Ramos (cell line): ENCODE results near the gene SYDE2.
"Not testable (repeated sequence)": the region's sequence is repeated elsewhere in the genome, so short reads cannot be mapped to it uniquely, and the experiment has no call there.

Experiments
- in situ Hi-C: fragments of 300-500 bp; cut with MboI; formaldehyde crosslinking; loops from one replicate; pipeline ENCODE4 v1.14.3; 2022; ENCODE audit warnings: low sequenced_read_pairs; ENCODE audit not compliant: unreplicated experiment

Gene SYDE2

GRCh38 chr1:85220756-85221201 lies 20.0 kb upstream of the SYDE2 start:
- in situ Hi-C loops = no loop called here

- in situ Hi-C loops = no loop called here
Observed at GRCh38 chr1:85219853-85220610, 19.2 kb upstream of the SYDE2 start.

- in situ Hi-C loops = no loop called here
Observed at GRCh38 chr1:85216697-85217096, 15.9 kb upstream of the SYDE2 start.

DNA sequence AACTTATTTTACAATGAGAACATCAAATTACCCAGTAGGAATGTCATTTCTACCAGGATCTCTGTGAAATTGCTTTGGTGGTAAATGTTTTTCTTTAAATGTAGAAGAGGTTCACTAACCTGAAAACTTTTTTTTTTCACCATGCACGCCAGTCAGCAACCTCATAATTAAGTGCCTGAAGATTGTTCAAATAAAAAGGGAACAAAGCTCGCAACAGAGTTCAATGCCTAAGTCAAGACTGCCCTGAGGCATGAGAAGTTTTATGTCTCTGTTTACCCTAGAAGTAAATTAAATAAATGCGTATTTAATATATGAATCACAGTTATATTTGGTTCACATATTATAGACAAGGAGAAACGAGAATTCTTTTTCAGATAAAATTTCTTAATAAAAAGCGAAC lies 13.8 kb upstream of the SYDE2 start:
- in situ Hi-C loops = no loop called here

- in situ Hi-C loops = no loop called here
Observed at GRCh38 chr1:85208488-85208887, 7.7 kb upstream of the SYDE2 start.

- in situ Hi-C loops = no loop called here
Observed at GRCh38 chr1:85203573-85204171, 2.9 kb upstream of the SYDE2 start.

GRCh38 chr1:85202864-85203255 lies 2.0 kb upstream of the SYDE2 start:
- in situ Hi-C loops = no loop called here

DNA sequence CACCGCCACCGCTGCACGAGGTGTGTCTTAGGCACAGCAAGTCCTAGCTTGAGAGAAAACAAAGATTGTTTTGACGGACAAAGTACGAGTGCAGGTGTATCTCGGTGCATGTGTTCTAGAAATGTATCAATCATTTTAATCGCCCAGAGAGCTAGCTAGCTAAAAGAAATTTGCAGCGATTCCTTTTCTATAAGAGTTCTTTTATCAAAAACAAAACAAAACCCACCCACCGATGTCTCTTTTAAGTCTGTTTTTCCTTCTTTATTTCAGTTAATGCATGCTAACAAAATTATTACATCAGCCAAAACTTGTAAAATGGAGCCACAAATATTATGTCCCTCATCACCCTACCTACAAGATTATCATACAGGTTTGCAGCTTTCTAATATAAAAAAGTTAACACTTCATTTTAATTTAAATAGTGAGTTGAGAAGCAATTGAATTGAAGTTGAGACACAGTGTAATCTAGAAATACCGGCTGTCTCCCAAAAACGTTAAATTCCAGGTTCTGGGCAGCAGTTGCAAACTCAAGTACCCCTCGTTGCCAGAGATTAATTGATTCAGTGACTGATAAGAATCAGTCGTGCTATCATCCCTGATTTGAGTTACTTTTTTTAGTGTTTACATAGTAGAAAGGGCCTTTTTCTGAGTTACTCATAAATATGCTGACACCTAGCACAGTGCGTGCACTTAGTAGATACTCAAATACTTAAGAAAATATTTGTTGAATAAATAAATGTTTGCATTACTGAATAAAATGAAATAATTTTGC lies 1.5 kb upstream of the SYDE2 start:
- in situ Hi-C loops = no loop called here

DNA sequence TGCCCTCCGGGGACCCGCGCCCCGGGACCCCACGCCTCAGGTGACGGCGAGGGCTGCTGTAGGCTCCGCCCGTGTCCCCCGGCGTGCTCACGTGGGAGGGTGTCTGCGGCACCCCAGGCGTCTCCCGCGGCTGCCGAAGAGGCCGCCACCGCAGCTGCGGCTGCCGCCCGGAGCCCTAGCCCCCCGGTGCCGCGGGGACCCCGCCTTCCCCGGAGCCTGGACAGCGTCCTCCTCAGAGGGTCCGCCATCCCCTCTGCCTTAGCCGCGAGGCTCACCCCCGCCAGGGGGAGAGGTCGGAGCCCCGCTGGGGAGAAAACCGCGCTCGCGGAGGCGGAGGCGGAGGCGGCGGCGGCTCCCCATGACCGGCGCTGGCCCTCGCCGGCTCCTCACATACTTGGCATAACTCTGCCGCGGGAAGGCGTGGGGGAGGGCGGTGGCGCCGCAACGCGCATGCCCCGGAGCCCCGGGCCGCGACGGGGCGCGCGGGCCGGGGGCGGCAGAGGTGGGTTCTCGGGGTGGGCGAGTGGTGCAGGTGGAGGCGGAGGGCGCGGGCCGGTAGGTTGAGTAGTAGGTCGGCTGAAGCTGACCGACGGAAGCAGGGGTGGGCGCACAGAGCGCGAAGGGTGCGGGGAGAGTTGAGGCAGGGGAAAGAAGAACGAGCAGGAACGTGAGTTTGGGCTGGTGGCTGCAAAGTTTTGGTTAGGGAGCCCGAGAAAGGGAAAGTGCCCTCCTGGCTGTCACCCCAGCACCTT lies 700 bp upstream of the SYDE2 start:
- in situ Hi-C loops = no loop called here

- in situ Hi-C loops = no loop called here
Observed at GRCh38 chr1:85199667-85200462, 951 bp downstream of the SYDE2 start.

- in situ Hi-C loops = no loop called here
Observed at GRCh38 chr1:85198864-85199263, 2.0 kb downstream of the SYDE2 start.

GRCh38 chr1:85196358-85196757 lies 4.5 kb downstream of the SYDE2 start:
- in situ Hi-C loops = no loop called here

- in situ Hi-C loops = no loop called here
Observed at GRCh38 chr1:85195703-85196102, 5.1 kb downstream of the SYDE2 start.

- in situ Hi-C loops = not testable (repeated sequence)
Observed at GRCh38 chr1:85192129-85192528, 8.7 kb downstream of the SYDE2 start.

DNA sequence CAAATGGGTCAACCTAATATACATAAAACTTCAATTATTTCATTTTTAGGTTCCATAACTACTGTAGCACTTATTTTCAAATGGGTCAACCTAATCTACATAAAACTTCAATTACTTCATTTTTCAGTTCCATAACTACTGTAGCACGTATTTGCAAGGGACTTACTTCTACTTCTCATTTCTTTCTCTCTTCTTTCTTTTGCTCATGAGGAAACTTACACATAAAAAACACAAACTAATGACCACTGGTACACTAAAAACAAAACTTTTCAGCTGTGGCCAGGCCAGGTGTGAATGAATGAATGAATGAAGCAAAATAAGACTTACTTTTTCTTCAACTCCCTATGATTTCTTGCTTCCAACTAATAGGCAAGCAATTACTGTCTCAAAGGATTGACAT lies 11.7 kb downstream of the SYDE2 start:
- in situ Hi-C loops = no loop called here

DNA sequence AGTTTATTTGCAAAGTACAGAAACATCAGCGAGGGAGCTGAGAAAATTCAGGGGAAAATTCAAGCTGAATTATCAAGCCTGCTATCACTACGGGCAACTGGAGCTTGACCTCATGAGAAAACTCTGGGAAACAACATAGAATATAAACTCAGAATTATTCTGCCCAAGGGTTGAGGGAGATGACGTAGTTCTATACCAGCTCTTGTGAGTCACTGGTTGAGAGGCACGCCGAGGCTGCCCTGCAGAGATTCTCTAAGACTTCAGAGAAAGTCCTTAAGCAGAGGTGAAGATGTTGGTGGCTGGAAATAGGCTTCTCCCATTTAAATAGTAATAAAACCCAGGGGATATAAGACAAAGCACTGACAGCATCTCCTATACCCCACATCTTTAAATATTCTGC lies 12.3 kb downstream of the SYDE2 start:
- in situ Hi-C loops = no loop called here

DNA sequence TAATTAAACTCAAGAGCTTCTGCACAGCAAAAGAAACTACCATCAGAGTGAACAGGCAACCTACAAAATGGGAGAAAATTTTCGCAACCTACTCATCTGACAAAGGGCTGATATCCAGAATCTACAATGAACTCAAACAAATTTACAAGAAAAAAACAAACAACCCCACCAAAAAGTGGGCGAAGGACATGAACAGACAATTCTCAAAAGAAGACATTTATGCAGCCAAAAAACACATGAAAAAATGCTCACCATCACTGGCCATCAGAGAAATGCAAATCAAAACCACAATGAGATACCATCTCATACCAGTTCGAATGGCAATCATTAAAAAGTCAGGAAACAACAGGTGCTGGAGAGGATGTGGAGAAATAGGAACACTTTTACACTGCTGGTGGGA lies 13.8 kb downstream of the SYDE2 start:
- in situ Hi-C loops = not testable (repeated sequence)

GRCh38 chr1:85184245-85184644 lies 16.6 kb downstream of the SYDE2 start:
- in situ Hi-C loops = no loop called here

- in situ Hi-C loops = no loop called here
Observed at GRCh38 chr1:85182700-85183099, 18.1 kb downstream of the SYDE2 start.

GRCh38 chr1:85180869-85181268 lies 19.9 kb downstream of the SYDE2 start:
- in situ Hi-C loops = no loop called here
